ENCODE measurements around the gene SIRPB1. TPM values are rescaled to one million over a fixed set of nuclear protein-coding genes. Genes with fewer than 3 reads are reported as not detected.
"Not testable (repeated sequence)": the region's sequence is repeated elsewhere in the genome, so short reads cannot be mapped to it uniquely, and the experiment has no call there.

Gene SIRPB1
- polyA plus RNA-seq, 3 donors = 0.13 to 5.6 (median 3.5) TPM

DNA sequence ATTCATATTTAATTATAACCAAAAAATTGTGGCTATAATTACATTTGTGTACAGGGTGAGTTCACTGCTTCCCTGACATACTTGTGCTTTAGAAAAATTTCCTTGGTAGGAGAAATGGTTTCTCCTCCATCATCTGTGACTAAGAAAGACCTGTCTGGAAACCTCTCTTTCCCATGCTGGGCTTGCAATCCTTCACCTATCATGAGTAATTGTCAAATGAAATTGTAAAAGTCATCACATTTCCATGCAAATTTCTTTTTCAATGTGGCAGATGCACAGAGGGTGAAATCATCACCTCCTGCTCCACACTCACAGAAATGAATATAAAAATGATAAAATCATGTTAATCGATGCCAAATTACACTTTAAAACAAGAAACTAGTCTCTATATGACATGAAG is 1.5 kb upstream of the SIRPB1 start:
- 62 to 85% (median 81%) methylated on average over 1 of the region's 1 CpG for WGBS, 3 donors
- no peak overlapping the region for H3K27ac ChIP-seq (ENCODE audit: low read depth, low read length)

DNA sequence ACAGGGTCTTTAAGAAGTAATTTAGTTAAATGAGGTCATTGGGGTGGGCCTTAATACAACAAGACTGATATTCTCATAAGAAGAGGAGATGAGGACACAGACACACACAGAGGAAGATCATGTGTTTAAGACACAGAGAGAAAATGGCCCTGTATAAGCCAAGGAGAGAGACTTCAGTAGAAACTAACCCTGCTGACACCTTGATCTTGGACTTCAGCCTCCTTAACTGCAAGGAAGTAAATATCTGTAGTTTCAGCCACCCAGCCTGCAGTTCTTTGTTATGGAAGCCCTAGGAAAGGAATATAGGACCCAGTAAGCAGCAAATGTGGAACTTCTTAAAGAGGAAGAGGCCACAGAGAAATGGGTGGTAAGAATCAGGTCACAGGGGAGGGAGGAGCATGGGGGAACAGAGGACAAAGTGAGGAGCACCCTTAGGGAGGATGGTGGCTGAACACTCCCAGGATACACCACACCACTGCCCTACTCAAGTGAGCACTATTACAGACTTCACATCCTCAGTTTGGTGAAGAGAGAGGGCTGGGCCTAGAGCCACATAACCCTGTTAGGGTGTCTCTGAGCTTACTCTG is 762 bp downstream of the SIRPB1 start:
- no peak overlapping the region for H3K27ac ChIP-seq (ENCODE audit: low read depth, low read length)

DNA sequence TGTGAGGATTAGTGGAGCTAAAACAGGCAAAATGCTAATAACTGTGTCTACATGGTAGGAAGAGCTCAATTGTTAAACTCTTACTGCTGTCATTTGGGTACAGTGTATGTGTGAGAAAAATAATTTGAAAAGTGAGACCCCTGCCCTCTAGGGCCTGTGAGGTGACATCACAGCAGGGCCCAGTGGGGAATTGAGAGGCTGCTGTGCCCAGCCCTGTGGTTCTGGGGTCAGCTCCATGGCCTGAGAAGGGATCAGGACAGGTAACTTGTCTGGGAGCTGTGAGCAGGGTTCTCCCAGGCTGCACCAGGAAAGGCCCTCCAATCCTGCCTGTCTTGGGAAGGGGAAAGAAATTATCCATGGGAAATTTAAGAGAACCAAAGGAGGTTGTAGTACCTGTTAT is 1.3 kb downstream of the SIRPB1 start:
- no peak overlapping the region for H3K27ac ChIP-seq (ENCODE audit: low read depth, low read length)

DNA sequence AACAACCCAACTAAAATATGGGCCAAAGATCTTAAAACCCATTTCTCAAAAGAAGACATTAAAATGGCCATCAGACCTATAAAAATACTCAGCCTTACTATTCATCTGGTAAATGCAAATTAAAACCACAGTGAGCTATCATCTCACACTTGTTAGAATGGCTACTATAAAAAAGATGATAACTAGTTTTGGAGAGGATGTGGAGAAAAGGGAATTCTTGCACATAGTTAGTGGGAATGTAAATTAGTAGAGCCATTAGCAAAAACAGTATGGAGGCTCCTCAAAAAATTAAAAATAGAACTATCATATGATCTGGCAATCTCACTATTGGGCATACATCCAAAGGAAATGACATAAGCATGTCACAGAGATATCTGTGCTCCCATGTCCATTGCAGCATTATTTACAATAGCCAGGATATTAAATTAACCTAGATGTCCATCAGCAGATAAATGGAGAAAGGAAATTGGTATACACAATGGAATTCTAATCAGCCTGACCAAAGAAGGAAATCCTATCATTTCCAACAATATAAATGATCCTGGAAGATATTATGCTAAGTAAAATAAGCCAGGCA is 2.9 kb downstream of the SIRPB1 start:
- no peak overlapping the region for H3K27ac ChIP-seq (ENCODE audit: low read depth, low read length)

DNA sequence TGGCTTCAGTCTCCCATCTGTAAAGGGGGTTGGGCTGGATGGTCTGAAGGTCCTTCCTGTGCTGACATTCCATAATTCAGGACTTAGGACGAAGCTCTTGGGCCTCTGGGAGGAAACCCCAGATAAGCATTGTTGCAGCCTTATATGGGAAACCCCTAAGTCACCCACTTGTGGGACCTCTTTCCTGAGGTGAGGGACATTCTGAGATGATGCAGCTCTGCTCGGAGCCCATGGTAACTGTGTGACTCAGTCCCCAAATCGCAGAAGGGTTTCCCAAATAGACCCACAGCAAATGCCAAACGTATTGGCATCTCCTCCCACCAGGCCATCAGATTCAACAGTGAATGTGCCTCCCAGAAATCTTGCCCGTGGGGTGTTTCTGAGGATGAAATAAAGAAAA is 9.4 kb downstream of the SIRPB1 start:
- H3K27ac ChIP-seq (ENCODE audit: low read depth, low read length) = not testable (repeated sequence)
- WGBS, 3 donors = 65 to 78% methylated on average over 5 of the region's 5 CpGs; no CpG with 5 or more reads in 1 of the 3 donors

DNA sequence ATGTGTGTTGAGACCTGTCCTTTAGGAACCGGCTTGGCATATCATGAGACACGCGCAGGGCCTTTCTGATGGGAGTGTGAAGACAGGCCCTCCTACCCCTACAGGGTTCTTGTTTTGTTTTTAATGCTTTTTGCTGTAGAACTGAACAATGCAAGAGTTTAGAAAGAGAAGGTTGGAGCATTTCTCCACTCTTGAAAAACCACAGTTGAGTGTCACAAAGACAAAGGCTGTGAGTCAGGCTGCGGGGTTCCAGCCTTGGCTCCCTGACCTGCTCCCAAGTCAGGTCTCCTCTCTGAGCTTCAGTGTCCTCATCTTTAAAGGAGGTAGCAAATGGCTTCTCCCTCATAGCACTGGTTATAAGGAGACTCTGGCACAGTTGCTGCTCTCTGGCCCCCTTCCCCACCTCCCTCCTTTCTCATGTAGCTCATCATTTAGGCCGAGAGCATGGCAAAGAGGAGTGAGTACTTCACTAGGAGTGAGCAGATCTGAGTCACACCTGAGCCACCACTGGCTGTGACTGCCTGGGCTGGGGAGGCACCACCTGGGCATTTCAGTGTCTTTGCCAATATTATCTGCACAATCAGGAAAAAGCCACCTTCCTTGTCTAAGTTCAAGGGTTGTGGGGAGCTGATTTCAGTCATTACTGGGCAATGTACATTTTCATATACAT is 11.0 kb downstream of the SIRPB1 start:
- 56 to 86% (median 81%) methylated on average over 3 of the region's 5 CpGs for WGBS, 3 donors
- H3K27ac ChIP-seq (ENCODE audit: low read depth, low read length) = not testable (repeated sequence)

DNA sequence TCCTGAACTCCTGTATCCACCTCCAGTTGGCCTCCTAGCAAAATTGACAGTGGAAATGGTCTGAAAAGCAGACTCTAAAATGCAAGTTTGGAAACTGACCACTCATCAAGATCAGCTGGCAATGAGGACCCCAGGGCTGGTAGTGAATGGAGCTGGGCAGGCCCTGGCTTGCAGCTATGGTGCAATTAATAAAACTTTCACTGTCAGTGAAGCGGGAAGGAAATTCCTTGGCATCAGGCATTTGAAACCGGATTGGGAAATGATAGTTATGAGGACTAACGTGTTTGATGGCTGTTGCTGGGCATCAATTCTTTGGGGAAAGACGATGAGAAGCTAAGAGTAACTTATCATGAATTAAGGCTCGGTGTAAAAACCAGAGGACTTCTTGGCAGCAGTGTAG is 19.1 kb downstream of the SIRPB1 start:
- H3K27ac ChIP-seq (ENCODE audit: low read depth, low read length) = no peak overlapping the region
- WGBS, 3 donors = 74% methylated on average over 5 of the region's 5 CpGs; no CpG with 5 or more reads in 2 of the 3 donors

DNA sequence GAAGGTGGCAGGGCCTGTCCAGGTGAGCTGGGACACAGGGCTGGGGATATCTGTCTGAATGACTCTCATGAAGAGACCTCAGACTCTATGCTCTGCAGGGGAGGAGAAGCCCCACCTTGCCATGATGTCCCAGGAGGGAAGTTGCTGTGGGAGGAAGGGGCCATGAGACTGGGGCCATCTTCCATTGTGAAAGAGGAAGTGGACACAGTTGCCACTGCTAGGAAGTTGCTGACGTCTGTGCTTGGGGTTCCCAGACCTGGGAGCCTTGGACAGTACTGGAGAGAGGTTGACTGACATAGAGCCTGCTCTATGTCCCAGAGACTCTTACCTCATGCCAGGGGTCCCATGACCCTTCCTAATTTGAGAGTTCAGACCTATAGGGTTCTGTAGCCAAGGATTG is 24.5 kb downstream of the SIRPB1 start:
- 40% methylated on average over 1 of the region's 1 CpG; no CpG with 5 or more reads in 2 of the 3 donors for WGBS, 3 donors
- no peak overlapping the region for H3K27ac ChIP-seq (ENCODE audit: low read depth, low read length)

DNA sequence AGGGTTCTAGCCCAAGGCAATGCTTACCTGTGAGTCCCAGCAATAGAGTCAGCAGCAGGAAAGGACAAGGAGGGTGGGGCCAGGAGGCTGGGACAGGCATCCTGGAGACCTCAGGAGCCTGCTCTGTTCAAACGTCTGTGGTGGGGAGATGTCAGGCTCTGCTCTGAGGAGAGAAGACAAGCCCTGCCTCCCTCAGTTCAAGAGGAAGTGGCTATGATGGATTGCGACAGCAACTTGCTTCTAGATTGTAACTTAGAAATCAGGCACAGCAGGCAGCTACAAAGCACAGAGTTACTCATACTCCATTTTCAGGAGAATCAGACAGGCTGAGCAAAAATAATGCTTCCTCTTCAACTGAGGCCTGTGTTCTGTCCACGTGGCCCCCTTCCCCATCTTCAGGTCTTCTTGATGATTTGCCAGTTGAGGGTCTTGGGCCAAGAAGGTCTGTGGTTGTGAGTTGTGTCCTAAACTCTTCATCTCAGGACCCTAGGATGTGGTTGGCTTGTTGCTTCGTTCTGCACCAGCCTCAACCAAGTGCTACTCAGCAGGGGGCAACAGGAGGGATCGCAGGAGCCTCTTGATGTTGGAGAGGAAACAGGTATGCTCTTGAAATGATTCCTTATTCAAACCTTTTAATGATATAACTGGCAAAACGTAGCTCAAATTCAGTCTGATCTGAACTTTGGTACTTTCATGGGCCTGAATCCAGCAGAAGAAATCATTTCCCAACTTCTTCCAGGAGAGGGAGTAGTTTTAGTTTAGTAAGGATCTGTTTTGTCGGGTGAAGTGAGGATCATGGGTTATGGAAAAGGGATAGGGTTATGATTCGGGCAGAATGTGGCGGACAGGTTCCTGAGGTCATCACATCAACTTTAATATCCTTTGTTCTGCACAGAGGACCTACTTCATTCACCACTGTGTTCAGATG is 31.0 kb downstream of the SIRPB1 start:
- no peak overlapping the region for H3K27ac ChIP-seq (ENCODE audit: low read depth, low read length)
- 37% methylated on average over 9 of the region's 9 CpGs; no CpG with 5 or more reads in 2 of the 3 donors for WGBS, 3 donors

DNA sequence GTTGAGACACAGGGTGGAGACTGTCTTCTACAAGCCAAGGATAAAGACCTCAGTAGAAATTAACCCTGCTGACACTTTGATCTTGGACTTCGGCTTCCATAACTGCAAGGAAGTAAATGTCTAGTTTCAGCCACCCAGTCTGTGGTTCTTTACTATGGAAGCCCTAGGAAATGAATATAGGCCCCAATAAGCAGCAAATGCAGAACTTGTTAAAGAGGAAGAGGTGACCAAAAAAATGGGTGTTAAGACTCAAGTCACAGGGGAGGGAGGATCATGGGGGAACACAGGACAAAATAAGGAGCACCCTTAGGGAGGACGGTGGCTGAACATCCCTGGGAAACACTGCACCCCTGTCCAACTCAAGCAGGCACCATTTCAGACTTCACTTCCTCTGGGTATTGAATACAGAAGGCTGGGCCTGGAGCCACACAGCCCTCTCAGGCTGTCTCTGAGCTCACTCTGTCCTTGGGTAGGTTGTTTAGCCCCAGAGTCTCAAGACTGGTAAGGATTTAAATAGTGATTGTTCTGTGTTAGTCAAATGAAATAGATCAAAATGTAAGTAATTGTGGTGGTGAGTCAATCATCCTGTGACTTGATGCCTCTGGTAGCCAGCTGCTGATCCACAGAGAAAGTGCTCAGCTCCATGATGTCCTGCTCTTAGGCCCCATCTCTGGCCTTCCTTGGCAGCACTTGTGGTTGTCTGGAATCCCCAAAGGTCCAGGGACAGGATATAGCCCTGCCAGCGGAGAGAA is 31.9 kb downstream of the SIRPB1 start:
- H3K27ac ChIP-seq (ENCODE audit: low read depth, low read length) = no peak overlapping the region
- 54% methylated on average over 3 of the region's 3 CpGs; no CpG with 5 or more reads in 2 of the 3 donors for WGBS, 3 donors

DNA sequence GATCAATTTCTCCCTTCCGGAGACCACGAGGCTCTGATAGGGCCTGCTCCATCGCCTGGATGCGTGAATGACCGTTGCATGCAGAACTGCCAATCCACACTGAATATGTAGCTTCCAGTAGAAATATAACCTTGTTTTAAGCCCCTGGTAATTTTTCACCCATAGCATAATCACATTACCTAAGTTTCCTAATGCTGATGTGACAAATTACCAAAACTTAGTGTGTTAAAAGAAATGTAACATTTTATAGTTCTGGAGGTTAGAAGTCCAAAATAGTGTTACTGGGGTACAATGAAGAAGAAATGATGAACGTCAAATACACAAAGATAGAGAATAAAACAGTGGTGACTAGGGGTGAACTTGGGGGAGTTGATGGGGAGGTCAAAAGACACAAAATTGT is 40.3 kb downstream of the SIRPB1 start:
- WGBS, 3 donors = 79 to 95% (median 94%) methylated on average over 6 of the region's 6 CpGs
- no peak overlapping the region for H3K27ac ChIP-seq (ENCODE audit: low read depth, low read length)

DNA sequence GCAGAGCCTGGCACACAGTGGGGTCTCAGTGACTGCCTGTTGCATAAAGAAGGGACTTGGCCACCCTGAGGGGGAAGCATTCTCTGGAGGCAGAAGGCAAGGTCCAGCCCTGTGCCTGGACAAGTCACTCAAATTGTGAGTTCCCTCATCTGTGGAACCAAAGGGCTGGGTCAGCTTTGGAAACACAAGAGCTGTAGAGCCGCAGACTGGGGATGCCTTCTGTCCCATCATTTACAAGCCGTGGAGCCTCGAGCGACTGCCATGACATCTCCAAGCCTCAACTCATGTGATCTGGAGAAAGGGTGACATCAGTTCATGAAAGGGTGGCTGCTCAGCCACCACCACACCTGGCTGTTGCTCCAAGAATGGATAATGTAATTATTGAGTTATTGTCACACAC is 41.9 kb downstream of the SIRPB1 start:
- no peak overlapping the region for H3K27ac ChIP-seq (ENCODE audit: low read depth, low read length)
- WGBS, 3 donors = 71 to 89% (median 89%) methylated on average over 4 of the region's 4 CpGs

DNA sequence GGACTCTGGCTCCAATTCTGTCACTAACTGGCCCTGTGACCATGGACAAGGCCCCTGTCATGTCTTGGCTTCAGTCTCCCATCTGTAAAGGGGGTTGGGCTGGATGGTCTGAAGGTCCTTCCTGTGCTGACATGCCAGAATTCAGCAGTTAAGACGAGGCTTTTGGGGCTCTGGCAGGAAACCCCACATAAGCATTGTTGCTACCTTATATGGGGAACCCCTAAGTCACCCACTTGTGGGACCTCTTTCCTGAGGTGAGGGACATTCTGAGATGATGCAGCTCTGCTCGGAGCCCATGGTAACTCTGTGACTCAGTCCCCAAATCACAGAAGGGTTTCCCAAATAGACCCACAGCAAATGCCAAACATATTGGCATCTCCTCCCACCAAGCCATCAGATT is 42.5 kb downstream of the SIRPB1 start:
- 37 to 48% (median 47%) methylated on average over 2 of the region's 2 CpGs for WGBS, 3 donors
- H3K27ac ChIP-seq (ENCODE audit: low read depth, low read length) = not testable (repeated sequence)

DNA sequence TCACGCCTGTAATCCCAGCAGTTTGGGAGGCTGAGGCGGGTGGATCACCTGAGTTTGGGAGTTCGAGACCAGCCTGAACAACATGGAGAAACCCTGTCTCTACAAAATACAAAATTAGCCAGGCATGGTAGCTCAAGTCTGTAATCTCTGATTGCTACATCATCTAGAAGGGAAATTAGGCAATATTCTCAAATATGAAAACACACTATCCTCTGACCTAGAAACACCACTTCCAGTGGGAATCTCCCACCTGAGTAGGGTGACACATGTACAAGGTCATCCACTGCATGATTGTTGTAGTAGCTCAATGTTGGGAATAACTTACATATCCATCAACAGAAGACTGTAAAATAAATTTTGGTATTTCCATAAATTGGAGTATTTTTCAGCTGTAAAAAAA is 43.2 kb downstream of the SIRPB1 start:
- WGBS, 3 donors = 63 to 66% (median 65%) methylated on average over 3 of the region's 3 CpGs
- H3K27ac ChIP-seq (ENCODE audit: low read depth, low read length) = no peak overlapping the region

DNA sequence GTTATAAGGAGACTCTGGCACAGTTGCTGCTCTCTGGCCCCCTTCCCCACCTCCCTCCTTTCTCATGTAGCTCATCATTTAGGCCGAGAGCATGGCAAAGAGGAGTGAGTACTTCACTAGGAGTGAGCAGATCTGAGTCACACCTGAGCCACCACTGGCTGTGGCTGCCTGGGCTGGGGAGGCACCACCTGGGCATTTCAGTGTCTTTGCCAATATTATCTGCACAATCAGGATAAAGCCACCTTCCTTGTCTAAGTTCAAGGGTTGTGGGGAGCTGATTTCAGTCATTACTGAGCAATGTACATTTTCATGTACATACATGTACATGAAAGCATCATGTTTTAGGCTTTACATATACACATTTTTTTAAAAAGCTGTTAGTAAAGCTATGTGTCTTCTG is 43.8 kb downstream of the SIRPB1 start:
- not testable (repeated sequence) for H3K27ac ChIP-seq (ENCODE audit: low read depth, low read length)
- no CpG with 5 or more reads among the region's 1 CpG for WGBS, 3 donors

DNA sequence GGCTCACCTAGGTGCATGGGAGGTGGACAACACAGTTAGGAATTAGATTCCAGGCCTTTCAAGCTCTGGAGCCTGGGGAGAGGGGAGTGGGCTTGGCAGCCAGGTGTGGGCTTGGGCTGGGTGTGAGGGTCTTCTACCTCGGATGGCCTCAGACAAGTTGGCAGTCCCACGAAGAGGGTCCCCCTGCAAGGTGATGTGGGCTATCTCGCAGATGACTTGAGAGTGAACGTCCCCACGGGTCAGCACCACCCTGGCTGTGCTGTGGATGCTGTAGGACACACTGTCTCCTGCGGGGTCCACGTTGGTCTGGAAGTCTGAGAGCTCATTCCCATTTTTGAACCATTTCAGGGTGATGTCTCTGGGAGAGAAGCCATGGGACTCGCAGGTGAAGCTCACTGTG is 48.2 kb downstream of the SIRPB1 start:
- not testable (repeated sequence) for H3K27ac ChIP-seq (ENCODE audit: low read depth, low read length)
- WGBS, 3 donors = 83 to 88% (median 83%) methylated on average over 8 of the region's 8 CpGs

Measured in adipose tissue (tissue), 3 donors.